A673 (cell line): ENCODE results near the gene LIMA1.

ENCODE experiments used
- EZH2 ChIP-seq: fragments of 200-600 bp; sonication (generic); IDR thresholded peaks from 2 replicates; pipeline ENCODE4 v1.6.1; 2017; ENCODE audit warnings: borderline replicate concordance, low read depth, mild to moderate bottlenecking, mixed read lengths, antibody characterized with exemption, low read length; ENCODE audit not compliant: poor library complexity, severe bottlenecking
- TF ChIP-seq, protein P1 (sequence below): fragments of 300-800, 200-600 bp; sonication (generic); conservative IDR thresholded peaks from 2 replicates; pipeline ENCODE4 v1.5.1; 2017; ENCODE audit warnings: low read depth, mild to moderate bottlenecking, antibody characterized with exemption, low read length, moderate library complexity, mixed read lengths

DNA sequence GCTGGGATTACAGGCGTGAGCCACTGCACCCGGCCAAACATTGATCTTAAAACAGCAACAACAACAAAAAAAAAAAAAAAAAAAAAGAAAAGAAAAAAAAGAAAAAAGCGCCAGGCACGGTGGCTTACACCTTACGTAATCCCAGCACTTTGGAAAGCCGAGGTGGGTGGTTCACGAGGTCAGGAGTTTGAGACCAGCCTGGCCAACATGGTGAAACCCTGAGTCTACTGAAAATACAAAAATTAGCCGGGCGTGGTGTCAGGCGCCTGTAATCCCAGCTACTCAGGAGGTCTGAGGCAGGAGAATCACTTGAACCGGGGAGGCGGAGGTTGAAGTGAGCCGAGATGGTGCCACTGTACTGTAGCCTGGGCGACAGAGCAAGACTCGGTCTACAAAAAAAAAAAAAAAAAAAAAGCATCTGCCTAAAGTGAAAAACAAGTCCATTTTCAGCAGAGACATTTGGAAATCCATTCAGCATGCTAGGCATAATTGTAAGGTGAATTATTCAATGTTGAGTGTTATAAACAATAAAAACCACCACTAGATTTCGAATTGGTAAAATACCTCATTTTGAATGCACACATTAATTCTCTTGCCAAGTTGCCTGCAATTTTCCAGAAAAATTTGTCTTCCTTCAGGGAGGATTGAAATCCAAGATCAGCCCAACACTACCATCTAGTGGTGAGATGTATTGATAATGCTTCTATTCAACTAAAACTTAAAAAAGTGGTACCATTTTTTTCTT lies 108.2 kb downstream of the LIMA1 start:
- TF ChIP-seq, protein P1, sequence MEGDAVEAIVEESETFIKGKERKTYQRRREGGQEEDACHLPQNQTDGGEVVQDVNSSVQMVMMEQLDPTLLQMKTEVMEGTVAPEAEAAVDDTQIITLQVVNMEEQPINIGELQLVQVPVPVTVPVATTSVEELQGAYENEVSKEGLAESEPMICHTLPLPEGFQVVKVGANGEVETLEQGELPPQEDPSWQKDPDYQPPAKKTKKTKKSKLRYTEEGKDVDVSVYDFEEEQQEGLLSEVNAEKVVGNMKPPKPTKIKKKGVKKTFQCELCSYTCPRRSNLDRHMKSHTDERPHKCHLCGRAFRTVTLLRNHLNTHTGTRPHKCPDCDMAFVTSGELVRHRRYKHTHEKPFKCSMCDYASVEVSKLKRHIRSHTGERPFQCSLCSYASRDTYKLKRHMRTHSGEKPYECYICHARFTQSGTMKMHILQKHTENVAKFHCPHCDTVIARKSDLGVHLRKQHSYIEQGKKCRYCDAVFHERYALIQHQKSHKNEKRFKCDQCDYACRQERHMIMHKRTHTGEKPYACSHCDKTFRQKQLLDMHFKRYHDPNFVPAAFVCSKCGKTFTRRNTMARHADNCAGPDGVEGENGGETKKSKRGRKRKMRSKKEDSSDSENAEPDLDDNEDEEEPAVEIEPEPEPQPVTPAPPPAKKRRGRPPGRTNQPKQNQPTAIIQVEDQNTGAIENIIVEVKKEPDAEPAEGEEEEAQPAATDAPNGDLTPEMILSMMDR = peak; percentile 73
- no peak for TF ChIP-seq EZH2
